ENCODE data around the gene KLK13.

Gene KLK13

GRCh38 chr19:51091895-51092873 lies 27.3 kb upstream of the KLK13 start:
- DNase-seq: no peak

- DNase-seq: no peak
These were observed 26.2 kb upstream of the KLK13 start for GRCh38 chr19:51091126-51091525.

GRCh38 chr19:51090471-51090870 lies 25.6 kb upstream of the KLK13 start:
- DNase-seq: no peak

- no peak for DNase-seq
These were observed 24.9 kb upstream of the KLK13 start for GRCh38 chr19:51089786-51090185.

GRCh38 chr19:51086153-51086850 lies 21.4 kb upstream of the KLK13 start:
- DNase-seq: no peak

GRCh38 chr19:51084505-51084904 lies 19.6 kb upstream of the KLK13 start:
- DNase-seq: no peak

- no peak for DNase-seq
These were observed 18.9 kb upstream of the KLK13 start for GRCh38 chr19:51083783-51084182.

GRCh38 chr19:51083181-51083580 lies 18.3 kb upstream of the KLK13 start:
- no peak for DNase-seq

GRCh38 chr19:51082611-51083010 lies 17.7 kb upstream of the KLK13 start, which contains the start of gene KLK14:
KLK14 (minus strand) TSS chr19:51082887; CDS start chr19:51082614, 273 bp downstream.
- no peak for DNase-seq

GRCh38 chr19:51081476-51081875 lies 16.6 kb upstream of the KLK13 start:
- no peak for DNase-seq

GRCh38 chr19:51079481-51080110 lies 14.7 kb upstream of the KLK13 start:
- no peak for DNase-seq

- no peak for DNase-seq
These were observed 13.8 kb upstream of the KLK13 start for GRCh38 chr19:51078731-51079130.

- DNase-seq: no peak
These were observed 13.2 kb upstream of the KLK13 start for GRCh38 chr19:51078104-51078503.

- DNase-seq: no peak
These were observed 11.8 kb upstream of the KLK13 start for GRCh38 chr19:51076631-51077213.

- no peak for DNase-seq
These were observed 11.1 kb upstream of the KLK13 start for GRCh38 chr19:51075998-51076397.

- no peak for DNase-seq
These were observed 6.2 kb upstream of the KLK13 start for GRCh38 chr19:51071095-51071405.

GRCh38 chr19:51070334-51071094 lies 5.6 kb upstream of the KLK13 start:
- no peak for DNase-seq

- DNase-seq: no peak
These were observed 1.7 kb upstream of the KLK13 start for GRCh38 chr19:51066393-51067186.

GRCh38 chr19:51065221-51065960 lies 499 bp upstream of the KLK13 start:
- DNase-seq: no peak

GRCh38 chr19:51063664-51064063 lies 1.2 kb downstream of the KLK13 start:
- no peak for DNase-seq

GRCh38 chr19:51060973-51061372 lies 3.9 kb downstream of the KLK13 start:
- DNase-seq: no peak
